ENCODE data around the gene NUAK1. TPM values are rescaled to one million over a fixed set of nuclear protein-coding genes. Genes with fewer than 3 reads are reported as not detected.

Gene NUAK1
- total RNA-seq, 4 donors from 2014 or later: 18.9 to 34.5 (median 29.1) TPM

DNA sequence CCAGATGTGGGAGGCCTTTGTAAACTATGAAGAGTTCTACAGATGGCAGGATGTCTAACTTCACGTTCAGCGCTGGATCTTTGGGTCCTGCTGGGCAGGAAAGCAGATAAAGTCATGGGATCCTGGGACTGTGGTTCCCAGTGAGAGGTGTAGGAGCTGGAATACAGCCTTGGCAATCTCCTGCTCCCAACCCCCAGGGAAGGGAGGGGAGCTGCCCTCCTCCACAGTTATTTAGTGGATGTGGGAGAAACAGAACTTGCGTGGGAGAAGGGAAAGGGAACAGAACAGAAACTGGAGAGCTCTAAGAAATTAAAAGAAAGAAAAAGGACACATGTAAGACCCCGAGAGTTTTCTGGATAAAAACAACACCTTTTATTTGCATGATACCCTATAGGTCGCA, 37.0 kb downstream of the NUAK1 start:
- Histone ChIP-seq H3K36me3 (no peaks in the 10 kb centered on the region), H3K4me1 (peaks cover 38 to 42% of the 10 kb centered on the region in 2 donors), H3K27me3 (no peaks in the 10 kb centered on the region), H3K9me3 (no peaks in the 10 kb centered on the region), H3K27ac (no peak overlapping the region), H3K4me3 (no peak overlapping the region)
- no peak for ATAC-seq
- in situ Hi-C loops (cut with MboI; ENCODE audit: low sequenced_read_pairs in 4 of 4) (no loop called here), intact Hi-C loops (cut with DNase I; ENCODE audit: low total_unique reads) (no loop called here)
- DNase-seq: no peak
- TF ChIP-seq POLR2A (IDR thresholded peaks at IDR 0.05): no peak
- TF ChIP-seq, protein P1, sequence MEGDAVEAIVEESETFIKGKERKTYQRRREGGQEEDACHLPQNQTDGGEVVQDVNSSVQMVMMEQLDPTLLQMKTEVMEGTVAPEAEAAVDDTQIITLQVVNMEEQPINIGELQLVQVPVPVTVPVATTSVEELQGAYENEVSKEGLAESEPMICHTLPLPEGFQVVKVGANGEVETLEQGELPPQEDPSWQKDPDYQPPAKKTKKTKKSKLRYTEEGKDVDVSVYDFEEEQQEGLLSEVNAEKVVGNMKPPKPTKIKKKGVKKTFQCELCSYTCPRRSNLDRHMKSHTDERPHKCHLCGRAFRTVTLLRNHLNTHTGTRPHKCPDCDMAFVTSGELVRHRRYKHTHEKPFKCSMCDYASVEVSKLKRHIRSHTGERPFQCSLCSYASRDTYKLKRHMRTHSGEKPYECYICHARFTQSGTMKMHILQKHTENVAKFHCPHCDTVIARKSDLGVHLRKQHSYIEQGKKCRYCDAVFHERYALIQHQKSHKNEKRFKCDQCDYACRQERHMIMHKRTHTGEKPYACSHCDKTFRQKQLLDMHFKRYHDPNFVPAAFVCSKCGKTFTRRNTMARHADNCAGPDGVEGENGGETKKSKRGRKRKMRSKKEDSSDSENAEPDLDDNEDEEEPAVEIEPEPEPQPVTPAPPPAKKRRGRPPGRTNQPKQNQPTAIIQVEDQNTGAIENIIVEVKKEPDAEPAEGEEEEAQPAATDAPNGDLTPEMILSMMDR (IDR thresholded peaks at IDR 0.05 in 4 of 5, conservative IDR thresholded peaks at IDR 0.05 in 1 of 5): no peak

DNA sequence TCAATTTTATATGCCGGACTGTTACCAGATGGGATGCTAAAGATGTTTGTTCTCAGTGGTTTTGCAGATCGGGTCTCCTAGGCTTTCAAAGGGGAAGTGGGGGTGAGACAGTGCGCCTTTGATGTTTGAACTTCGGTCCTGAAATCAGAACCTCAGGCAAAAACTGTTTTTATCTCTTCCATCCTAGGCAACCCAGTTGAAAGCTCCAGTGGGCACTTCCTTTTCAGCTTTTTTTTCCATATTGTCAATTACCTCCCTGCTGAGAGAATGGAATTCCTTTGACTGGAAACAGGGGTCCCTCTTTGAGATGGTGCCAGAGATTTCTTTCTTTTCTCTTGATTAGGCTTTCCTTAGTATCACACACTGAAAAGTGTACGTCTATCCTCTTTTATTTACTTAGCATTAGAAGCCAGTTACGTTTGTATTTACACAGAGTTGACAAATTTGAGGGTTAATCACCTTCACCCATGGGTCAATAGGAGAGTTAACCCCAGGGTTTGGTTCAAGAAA, 40.0 kb downstream of the NUAK1 start:
- no peak overlapping the region for H3K4me3 ChIP-seq
- TF ChIP-seq, protein P1 (IDR thresholded peaks at IDR 0.05 in 4 of 5, conservative IDR thresholded peaks at IDR 0.05 in 1 of 5): no peak
- no peak for TF ChIP-seq POLR2A (IDR thresholded peaks at IDR 0.05)
- no peak for DNase-seq
- intact Hi-C loops (cut with DNase I; ENCODE audit: low total_unique reads): no loop called here
- no peak overlapping the region for H3K27ac ChIP-seq
- no peaks in the 10 kb centered on the region for H3K27me3 ChIP-seq
- H3K4me1 ChIP-seq: peaks cover 31 to 35% of the 10 kb centered on the region in 2 donors
- in situ Hi-C loops (cut with MboI; ENCODE audit: low sequenced_read_pairs in 4 of 4): no loop called here
- no peaks in the 10 kb centered on the region for H3K36me3 ChIP-seq
- H3K9me3 ChIP-seq: no peaks in the 10 kb centered on the region
- no peak for ATAC-seq

DNA sequence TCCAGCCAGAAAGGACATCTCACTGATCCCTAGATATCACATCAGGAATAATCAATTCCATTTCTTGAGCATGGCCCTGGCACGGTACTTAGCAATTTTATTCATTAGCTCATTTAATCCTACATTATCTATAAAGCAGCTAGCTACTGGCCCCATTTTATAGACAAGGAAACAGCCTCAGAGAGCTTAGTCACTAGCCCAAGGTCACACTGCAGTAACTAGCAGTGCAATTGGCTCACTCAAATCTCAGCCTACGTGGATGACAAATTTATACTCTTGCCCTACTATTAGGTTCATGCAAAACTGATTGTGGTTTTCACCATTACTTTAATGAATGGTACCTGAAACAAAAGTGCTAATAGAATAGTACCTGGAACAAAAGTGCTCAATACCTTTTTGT, 41.7 kb downstream of the NUAK1 start:
- intact Hi-C loops (cut with DNase I; ENCODE audit: low total_unique reads) (no loop called here), in situ Hi-C loops (cut with MboI; ENCODE audit: low sequenced_read_pairs in 4 of 4) (no loop called here)
- no peaks in the 10 kb centered on the region for H3K9me3 ChIP-seq
- TF ChIP-seq POLR2A (IDR thresholded peaks at IDR 0.05): no peak
- TF ChIP-seq, protein P1 (IDR thresholded peaks at IDR 0.05 in 4 of 5, conservative IDR thresholded peaks at IDR 0.05 in 1 of 5): no peak
- no peak for ATAC-seq
- H3K4me1 ChIP-seq: peaks cover 30 to 38% of the 10 kb centered on the region in 2 donors
- no peak for DNase-seq
- H3K4me3 ChIP-seq: no peak overlapping the region
- no peaks in the 10 kb centered on the region for H3K36me3 ChIP-seq
- H3K27me3 ChIP-seq: no peaks in the 10 kb centered on the region
- H3K27ac ChIP-seq: peak overlapping the region; percentile 60 to 71 (median 66)

DNA sequence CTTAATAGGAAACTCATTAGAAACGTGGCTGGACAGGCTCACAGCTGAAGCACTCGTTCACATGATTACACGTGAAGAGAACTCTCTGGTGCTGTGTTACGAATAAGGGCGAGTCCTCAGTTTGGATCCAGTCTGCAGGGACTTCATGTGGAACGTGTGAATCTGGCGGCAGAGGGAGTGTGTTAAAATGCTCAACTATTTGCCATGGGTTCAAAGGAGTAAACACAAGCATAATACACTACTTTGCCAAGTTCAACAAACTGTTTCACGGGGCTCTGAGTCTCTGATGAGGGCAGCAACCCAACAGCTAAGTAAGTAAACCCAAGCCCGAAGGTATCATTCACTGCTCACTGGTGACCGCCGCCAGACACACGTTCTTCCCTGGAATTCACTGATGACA, 42.4 kb downstream of the NUAK1 start:
- Histone ChIP-seq H3K36me3 (no peaks in the 10 kb centered on the region), H3K4me3 (peak overlapping the region in 1 of 4 donors; percentile 1)
- TF ChIP-seq, protein P1 (IDR thresholded peaks at IDR 0.05 in 4 of 5, conservative IDR thresholded peaks at IDR 0.05 in 1 of 5): no peak
- TF ChIP-seq POLR2A (IDR thresholded peaks at IDR 0.05): peak in 1 of 2 donors; percentile 9

DNA sequence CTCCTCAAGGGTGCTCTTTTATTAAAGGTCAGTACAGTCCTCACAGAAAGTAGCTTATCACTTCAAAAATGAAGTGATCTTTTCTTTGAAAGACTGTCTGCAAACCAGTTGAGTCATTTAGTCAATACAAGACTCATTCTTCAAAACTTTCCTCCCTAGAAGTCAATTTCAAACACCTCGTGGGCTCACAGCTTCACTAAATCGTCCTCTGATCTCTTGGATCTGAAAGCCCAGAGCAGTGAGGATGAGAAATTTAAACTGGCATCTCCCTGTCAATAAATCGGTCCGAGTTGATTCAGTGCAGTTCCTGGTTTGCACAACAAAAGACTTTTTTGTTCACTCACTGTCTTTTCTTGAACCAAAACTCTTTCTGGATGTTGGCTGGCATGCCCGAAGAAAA, 44.5 kb downstream of the NUAK1 start:
- TF ChIP-seq, protein P1 (IDR thresholded peaks at IDR 0.05 in 4 of 5, conservative IDR thresholded peaks at IDR 0.05 in 1 of 5): no peak
- intact Hi-C loops (cut with DNase I; ENCODE audit: low total_unique reads) (loop anchor here (5.0 kb wide), 1 partner anchor 43 kb away; the partner anchor contains the start of gene NUAK1), in situ Hi-C loops (cut with MboI; ENCODE audit: low sequenced_read_pairs in 4 of 4) (no loop called here)
- Histone ChIP-seq H3K4me3 (no peak overlapping the region), H3K27me3 (no peaks in the 10 kb centered on the region), H3K36me3 (no peaks in the 10 kb centered on the region), H3K27ac (peak overlapping the region in 3 of 4 donors; percentile 8 to 70 (median 29)), H3K4me1 (peaks cover 51 to 63% of the 10 kb centered on the region in 2 donors), H3K9me3 (no peaks in the 10 kb centered on the region)
- ATAC-seq (no peak), DNase-seq (no peak)

More for the DNA sequence above, 42.4 kb downstream of the NUAK1 start:
- Histone ChIP-seq H3K9me3 (no peaks in the 10 kb centered on the region), H3K4me1 (peaks cover 30 to 44% of the 10 kb centered on the region in 2 donors), H3K27ac (peak overlapping the region; percentile 60 to 71 (median 66)), H3K27me3 (no peaks in the 10 kb centered on the region)
- DNase-seq (peak; percentile 65 to 75), ATAC-seq (peak; percentile 74 to 87)
- intact Hi-C loops (cut with DNase I; ENCODE audit: low total_unique reads) (no loop called here), in situ Hi-C loops (cut with MboI; ENCODE audit: low sequenced_read_pairs in 4 of 4) (no loop called here)
